ENCODE data around the gene TMPRSS4.

The TMPRSS4 gene

DNA sequence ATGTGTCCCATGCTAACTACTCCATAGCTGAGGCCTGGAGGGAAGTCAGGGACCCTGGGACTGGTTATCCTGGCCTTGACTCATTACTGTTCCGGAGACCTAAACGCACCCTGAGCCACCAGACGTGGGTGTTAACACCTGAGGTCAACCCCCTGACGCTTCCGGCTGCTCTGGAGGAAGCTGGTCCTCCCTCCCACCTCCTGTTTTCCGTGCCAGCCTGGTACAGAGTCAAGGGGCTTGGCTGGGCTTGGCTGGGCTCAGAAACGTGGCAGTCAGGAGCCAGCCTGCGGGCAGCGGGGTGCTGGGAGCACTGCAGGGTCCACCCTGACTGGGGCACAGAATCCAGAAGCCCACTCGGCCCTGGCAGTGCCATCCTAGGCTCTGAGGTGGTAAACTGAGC, 2.6 kb downstream of the TMPRSS4 start:
- DNase-seq (ENCODE audit: low read depth): no peak
- H3K4me3 ChIP-seq (ENCODE audit: control insufficient read depth, low read depth, low read length): no peak overlapping the region
- TF ChIP-seq, protein P1, sequence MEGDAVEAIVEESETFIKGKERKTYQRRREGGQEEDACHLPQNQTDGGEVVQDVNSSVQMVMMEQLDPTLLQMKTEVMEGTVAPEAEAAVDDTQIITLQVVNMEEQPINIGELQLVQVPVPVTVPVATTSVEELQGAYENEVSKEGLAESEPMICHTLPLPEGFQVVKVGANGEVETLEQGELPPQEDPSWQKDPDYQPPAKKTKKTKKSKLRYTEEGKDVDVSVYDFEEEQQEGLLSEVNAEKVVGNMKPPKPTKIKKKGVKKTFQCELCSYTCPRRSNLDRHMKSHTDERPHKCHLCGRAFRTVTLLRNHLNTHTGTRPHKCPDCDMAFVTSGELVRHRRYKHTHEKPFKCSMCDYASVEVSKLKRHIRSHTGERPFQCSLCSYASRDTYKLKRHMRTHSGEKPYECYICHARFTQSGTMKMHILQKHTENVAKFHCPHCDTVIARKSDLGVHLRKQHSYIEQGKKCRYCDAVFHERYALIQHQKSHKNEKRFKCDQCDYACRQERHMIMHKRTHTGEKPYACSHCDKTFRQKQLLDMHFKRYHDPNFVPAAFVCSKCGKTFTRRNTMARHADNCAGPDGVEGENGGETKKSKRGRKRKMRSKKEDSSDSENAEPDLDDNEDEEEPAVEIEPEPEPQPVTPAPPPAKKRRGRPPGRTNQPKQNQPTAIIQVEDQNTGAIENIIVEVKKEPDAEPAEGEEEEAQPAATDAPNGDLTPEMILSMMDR (conservative IDR thresholded peaks at IDR 0.05; ENCODE audit: control insufficient read depth, insufficient read depth, low read depth, low read length): no peak

DNA sequence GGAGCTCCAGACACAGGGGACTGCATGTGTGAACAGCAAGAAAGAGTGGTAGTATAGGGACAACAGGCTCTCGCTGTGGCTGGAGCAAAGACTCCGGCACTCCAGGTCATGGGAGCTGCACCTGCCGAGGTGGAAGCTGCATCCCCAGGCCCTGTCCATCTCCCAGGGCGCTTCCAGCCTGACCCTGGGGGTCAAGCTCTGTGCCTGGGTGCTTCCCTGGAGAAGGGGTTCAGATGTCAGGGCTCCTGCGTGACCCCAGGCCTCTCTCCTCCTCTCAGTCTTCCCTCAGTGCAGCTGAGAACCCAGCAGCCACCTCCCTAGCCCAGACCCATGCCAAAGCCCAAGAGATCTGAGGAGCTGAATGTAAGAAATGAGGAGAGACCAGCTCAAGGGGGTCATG, 3.4 kb downstream of the TMPRSS4 start:
- TF ChIP-seq, protein P1 (conservative IDR thresholded peaks at IDR 0.05; ENCODE audit: control insufficient read depth, insufficient read depth, low read depth, low read length): no peak
- DNase-seq (ENCODE audit: low read depth): no peak
- no peak overlapping the region for H3K4me3 ChIP-seq (ENCODE audit: control insufficient read depth, low read depth, low read length)

DNA sequence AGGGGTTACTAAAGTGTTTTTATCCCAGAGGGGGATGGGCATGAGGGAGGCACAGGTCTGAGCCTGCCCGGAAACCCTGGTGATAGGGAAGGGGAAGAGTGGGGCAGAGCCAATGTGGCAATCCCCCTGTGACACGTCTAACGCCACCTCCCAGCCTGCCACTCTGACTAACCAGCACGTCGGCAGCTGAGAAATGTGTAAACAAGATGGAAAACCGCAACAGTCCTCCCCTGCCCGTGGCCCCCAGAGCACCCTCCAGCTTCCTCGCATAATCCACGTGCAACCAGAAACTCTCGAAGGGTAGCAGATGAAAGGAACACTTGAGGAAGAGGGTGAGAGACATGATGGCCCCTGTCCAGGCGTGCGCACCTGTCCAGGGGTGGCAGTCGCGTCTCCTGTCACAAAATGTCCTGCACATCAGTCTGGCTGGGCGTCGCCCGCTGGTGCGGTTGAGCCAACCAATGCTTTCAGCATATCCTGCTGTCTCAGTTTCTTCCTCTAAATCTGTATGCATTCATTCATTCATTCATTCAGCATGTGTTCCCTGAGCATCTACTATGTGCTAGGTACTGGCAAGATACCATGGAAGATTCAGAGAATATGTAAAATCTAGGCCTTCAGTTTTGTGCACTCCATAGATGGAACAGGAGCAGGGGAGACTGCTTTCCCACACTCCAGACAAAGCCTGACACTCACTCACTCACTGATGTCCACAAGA, 4.5 kb downstream of the TMPRSS4 start:
- TF ChIP-seq, protein P1 (conservative IDR thresholded peaks at IDR 0.05; ENCODE audit: control insufficient read depth, insufficient read depth, low read depth, low read length): no peak
- H3K4me3 ChIP-seq (ENCODE audit: control insufficient read depth, low read depth, low read length): no peak overlapping the region
- no peak for DNase-seq (ENCODE audit: low read depth)

DNA sequence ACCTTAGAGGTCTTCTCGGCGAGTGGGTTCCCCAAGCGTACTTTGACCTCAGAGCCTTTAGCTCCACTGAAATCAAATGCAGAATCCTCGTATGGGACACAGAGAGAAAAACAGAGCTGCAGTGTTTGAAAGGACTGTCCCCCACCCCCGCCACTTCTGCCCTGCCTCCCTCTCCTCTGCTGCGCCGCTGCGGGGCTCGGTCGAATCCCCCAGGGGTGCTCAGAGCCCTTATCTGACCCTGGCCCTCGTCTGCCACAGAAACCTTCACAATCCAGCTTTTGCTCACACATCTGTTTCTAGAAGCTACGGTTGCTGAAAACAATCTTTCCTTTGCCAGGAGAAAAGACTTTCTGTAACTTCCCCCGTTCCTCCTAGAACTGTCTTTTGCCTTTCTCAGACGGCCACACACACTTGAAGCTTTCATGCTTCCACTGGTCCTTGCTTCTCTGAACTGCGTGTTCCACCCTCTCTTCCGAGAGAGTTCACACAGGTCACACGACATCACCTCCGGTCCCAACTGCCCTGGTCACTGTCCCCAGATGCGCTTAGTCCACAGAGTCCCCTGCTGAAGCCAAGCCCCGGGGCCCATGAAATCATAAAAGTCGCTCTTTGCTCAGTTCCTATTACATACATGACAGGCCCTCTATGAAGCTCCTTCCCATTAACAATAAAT, 6.1 kb downstream of the TMPRSS4 start:
- no peak for DNase-seq (ENCODE audit: low read depth)
- no peak overlapping the region for H3K4me3 ChIP-seq (ENCODE audit: control insufficient read depth, low read depth, low read length)
- TF ChIP-seq, protein P1 (conservative IDR thresholded peaks at IDR 0.05; ENCODE audit: control insufficient read depth, insufficient read depth, low read depth, low read length): no peak

DNA sequence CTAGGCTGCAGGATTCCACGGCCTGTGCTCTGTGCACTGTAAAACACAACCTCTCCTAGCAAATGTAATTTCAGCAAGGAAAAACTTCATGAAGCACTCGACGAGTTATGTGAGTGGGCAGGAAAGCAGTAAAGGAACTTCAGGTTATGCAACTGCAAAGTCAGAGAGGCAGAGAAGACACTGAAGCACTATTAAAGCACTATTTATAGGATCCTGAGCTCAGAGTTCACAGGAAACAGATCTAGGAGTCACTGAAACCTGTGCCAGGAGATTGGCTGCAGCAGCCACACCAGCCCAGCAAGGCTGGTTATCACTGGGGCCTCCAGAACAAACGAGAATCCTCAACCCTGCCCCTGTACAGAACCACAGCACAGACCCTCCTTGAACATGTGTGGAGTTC, 7.4 kb downstream of the TMPRSS4 start:
- H3K4me3 ChIP-seq (ENCODE audit: control insufficient read depth, low read depth, low read length): no peak overlapping the region
- TF ChIP-seq, protein P1 (conservative IDR thresholded peaks at IDR 0.05; ENCODE audit: control insufficient read depth, insufficient read depth, low read depth, low read length): no peak
- DNase-seq (ENCODE audit: low read depth): peak; percentile 10

DNA sequence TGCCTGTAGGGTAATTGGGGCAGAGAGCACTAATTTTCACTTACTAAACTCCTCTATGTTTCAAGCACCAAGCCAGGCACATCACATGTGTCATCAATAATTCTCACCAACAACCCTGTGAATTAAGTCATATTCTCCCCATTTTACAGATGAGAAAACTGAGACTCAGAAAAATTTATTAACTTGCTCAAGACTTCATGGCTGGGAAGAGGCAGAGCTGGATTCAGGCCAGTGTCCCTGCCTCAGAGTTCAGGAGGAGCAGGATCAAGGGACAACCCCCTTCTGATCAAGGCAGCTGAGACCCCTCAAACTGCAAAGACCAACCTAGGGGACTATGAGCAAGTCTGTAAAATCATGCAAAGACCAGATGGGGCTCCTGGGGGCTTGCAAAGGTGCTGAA, 7.8 kb downstream of the TMPRSS4 start:
- no peak for DNase-seq (ENCODE audit: low read depth)
- TF ChIP-seq, protein P1 (conservative IDR thresholded peaks at IDR 0.05; ENCODE audit: control insufficient read depth, insufficient read depth, low read depth, low read length): no peak
- no peak overlapping the region for H3K4me3 ChIP-seq (ENCODE audit: control insufficient read depth, low read depth, low read length)

All from fibroblast of mammary gland (primary cell).